ENCODE results near the gene CCDC146.
"Not testable (repeated sequence)": the region's sequence is repeated elsewhere in the genome, so short reads cannot be mapped to it uniquely, and the experiment has no call there.

DNA sequence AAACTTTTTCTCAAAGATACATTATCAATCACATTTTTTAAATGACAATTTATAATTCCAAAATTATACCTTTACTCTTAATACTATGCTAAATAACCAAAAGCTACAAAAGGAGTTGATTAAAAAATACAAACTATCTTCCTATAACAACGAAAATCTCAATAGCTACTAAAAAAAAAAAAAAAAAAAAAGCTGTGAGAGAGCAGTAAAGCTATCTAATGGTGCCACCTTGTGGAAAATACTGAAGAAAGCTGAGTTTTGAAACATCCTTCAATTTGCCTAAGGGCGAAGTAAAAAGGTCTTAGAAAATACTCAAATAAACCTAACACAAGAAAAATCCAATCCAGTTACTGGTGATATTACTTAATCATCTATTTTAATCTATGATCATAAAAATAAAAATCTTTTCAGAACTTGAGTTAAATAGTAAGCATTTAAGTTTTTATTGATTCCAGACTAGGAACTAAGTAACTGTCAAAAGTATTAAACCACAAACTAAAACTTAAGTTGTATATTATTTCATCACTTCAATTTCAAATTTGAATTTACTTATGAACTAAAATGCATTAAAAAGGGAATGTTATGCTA is 9.6 kb upstream of the CCDC146 start:
- not testable (repeated sequence) for TF ChIP-seq POLR2AphosphoS5 (IDR thresholded peaks at IDR 0.05; ENCODE audit: low read depth, low read length); MAFK (IDR thresholded peaks at IDR 0.05; ENCODE audit: low read depth, low read length); POU5F1 (IDR thresholded peaks at IDR 0.05; ENCODE audit: low read depth, low read length); BRCA1 (IDR thresholded peaks at IDR 0.05; ENCODE audit: low read depth, low read length); SRF (IDR thresholded peaks at IDR 0.05; ENCODE audit: low read depth, low read length); POLR2A (IDR thresholded peaks at IDR 0.05; ENCODE audit: control extremely low read depth in 1 of 2, low read depth in 2 of 2, low read length in 2 of 2); RXRA (IDR thresholded peaks at IDR 0.05; ENCODE audit: insufficient read depth, low read depth, low read length); HDAC6 (IDR thresholded peaks at IDR 0.05; ENCODE audit: low read depth, low read length); EGR1 (IDR thresholded peaks at IDR 0.05; ENCODE audit: borderline replicate concordance, low read depth, low read length); TCF12 (IDR thresholded peaks at IDR 0.05; ENCODE audit: low read depth, low read length)
- TF ChIP-seq, protein P1, sequence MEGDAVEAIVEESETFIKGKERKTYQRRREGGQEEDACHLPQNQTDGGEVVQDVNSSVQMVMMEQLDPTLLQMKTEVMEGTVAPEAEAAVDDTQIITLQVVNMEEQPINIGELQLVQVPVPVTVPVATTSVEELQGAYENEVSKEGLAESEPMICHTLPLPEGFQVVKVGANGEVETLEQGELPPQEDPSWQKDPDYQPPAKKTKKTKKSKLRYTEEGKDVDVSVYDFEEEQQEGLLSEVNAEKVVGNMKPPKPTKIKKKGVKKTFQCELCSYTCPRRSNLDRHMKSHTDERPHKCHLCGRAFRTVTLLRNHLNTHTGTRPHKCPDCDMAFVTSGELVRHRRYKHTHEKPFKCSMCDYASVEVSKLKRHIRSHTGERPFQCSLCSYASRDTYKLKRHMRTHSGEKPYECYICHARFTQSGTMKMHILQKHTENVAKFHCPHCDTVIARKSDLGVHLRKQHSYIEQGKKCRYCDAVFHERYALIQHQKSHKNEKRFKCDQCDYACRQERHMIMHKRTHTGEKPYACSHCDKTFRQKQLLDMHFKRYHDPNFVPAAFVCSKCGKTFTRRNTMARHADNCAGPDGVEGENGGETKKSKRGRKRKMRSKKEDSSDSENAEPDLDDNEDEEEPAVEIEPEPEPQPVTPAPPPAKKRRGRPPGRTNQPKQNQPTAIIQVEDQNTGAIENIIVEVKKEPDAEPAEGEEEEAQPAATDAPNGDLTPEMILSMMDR (IDR thresholded peaks at IDR 0.05; ENCODE audit: control extremely low read depth in 1 of 3, insufficient read depth in 1 of 3, low read depth in 1 of 3, low read length in 3 of 3): not testable (repeated sequence)
- TF ChIP-seq RAD21 (IDR thresholded peaks at IDR 0.05 in 1 of 2, conservative IDR thresholded peaks at IDR 0.05 in 1 of 2; ENCODE audit: low read depth in 2 of 2, low read length in 2 of 2): peak in 1 of 2 experiments; percentile 31; a peak in 2 of 4 replicates

Measured in H1 (cell line).